Measurements from ENCODE around the gene RSAD1.

DNA sequence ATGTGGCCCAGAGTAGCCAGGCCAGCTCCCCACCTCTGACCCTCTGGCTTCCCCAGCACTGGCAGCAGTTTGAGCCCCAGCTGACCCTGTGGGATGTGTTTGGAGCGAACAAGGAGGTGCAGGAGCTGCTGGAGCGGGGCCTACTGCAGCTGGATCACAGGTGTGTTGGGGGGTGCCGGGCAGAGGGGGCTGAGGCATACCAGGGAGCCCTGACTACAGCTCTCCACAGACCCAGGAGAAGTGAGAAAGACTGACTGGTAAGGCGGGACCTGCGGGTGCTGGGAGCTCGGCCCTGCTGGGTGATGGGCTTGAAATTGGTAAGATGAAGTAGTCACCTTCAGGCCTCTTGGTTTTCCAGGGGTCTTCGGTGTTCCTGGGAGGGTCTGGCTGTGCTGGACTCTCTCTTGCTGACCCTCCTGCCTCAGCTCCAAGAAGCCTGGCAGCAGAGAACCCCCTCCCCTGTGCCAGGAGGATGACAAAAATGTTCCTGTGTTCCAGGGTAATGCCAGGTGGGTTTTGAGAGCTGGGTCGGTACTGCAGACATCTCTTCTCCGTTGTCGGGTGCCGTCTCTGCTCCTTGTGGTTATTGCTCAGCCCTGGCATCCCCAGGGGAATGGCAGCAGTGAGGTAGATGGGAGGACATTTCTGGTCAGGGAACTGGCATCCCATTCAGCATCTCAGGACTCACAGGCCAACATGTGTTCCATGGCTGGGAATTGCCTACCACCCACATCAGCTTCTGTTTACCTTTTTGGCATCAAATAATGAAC, 5.9 kb downstream of the RSAD1 start:
- TF ChIP-seq, protein P1, sequence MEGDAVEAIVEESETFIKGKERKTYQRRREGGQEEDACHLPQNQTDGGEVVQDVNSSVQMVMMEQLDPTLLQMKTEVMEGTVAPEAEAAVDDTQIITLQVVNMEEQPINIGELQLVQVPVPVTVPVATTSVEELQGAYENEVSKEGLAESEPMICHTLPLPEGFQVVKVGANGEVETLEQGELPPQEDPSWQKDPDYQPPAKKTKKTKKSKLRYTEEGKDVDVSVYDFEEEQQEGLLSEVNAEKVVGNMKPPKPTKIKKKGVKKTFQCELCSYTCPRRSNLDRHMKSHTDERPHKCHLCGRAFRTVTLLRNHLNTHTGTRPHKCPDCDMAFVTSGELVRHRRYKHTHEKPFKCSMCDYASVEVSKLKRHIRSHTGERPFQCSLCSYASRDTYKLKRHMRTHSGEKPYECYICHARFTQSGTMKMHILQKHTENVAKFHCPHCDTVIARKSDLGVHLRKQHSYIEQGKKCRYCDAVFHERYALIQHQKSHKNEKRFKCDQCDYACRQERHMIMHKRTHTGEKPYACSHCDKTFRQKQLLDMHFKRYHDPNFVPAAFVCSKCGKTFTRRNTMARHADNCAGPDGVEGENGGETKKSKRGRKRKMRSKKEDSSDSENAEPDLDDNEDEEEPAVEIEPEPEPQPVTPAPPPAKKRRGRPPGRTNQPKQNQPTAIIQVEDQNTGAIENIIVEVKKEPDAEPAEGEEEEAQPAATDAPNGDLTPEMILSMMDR (IDR thresholded peaks at IDR 0.05; ENCODE audit: low read depth, low read length, poor library complexity, severe bottlenecking) = no peak
- no peak for TF ChIP-seq EZH2phosphoT487 (IDR thresholded peaks at IDR 0.05; ENCODE audit: borderline replicate concordance, low read length)
